Thymus (tissue), 11 donors: Measurements from ENCODE around the gene TBC1D2B. TPM values are rescaled to one million over a fixed set of nuclear protein-coding genes. Genes with fewer than 3 reads are reported as not detected.
A peak's percentile ranks its signal among the peaks of the same experiment; 100 is the strongest.

Source experiments
- DNase-seq, 9 donors: peaks; one replicate each; pipeline ENCODE4 v3.0.0-alpha.2; 2013; ENCODE audit warnings: low spot score in 9 of 9, low read depth in 6 of 9, missing footprints in 1 of 9
- H3K27ac ChIP-seq, 2 donors: one replicate each; pipeline ENCODE4 v1.5.1; 2013; ENCODE audit warnings: control low read depth in 1 of 2, low read depth in 1 of 2, low read length in 1 of 2, mild to moderate bottlenecking in 1 of 2, moderate library complexity in 1 of 2
- H3K27me3 ChIP-seq, 2 donors: one replicate each; pipeline ENCODE4 v1.5.1; 2013; ENCODE audit warnings: low read length in 1 of 2; ENCODE audit not compliant: control insufficient read depth in 2 of 2, insufficient read depth in 1 of 2
- H3K36me3 ChIP-seq, 2 donors: one replicate each; pipeline ENCODE4 v1.5.1; 2013; ENCODE audit warnings: low read length in 1 of 2, mild to moderate bottlenecking in 1 of 2, moderate library complexity in 1 of 2; ENCODE audit not compliant: control insufficient read depth in 2 of 2, insufficient read depth in 2 of 2
- H3K4me1 ChIP-seq, 2 donors: one replicate each; pipeline ENCODE4 v1.5.1; 2013; ENCODE audit warnings: low read length in 2 of 2; ENCODE audit not compliant: control insufficient read depth in 2 of 2, insufficient read depth in 2 of 2
- H3K4me3 ChIP-seq, 2 donors: one replicate each; pipeline ENCODE4 v1.5.1; 2013; ENCODE audit warnings: low read length in 2 of 2, control low read depth in 1 of 2, mild to moderate bottlenecking in 1 of 2
- H3K9me3 ChIP-seq, 2 donors: one replicate each; pipeline ENCODE4 v1.5.1; 2013; ENCODE audit warnings: low read length in 1 of 2, mild to moderate bottlenecking in 1 of 2; ENCODE audit not compliant: control insufficient read depth in 2 of 2, insufficient read depth in 1 of 2
- WGBS: extraction: QIAGEN DNeasy Blood & Tissue Kit; methylation state at CpG from one replicate; pipeline ENCODE4 v1.1.7; 2013; 5-methylcytosine and 5-hydroxymethylcytosine counted together
- polyA plus RNA-seq: library from polyadenylated mRNA; stranded (reverse); fragments of 200-250 nt; gene quantifications from one replicate; pipeline ENCODE4 v1.2.3, GENCODE V29; 2013
- total RNA-seq: library from RNA; stranded (reverse); fragments of 120-200 nt; gene quantifications from one replicate; pipeline ENCODE4 v1.2.4, GENCODE V29; 2013
- donor health status: healthy.

The TBC1D2B gene
- total and polyA plus RNA-seq, 2 donors, result 20.0 to 32.7 TPM

GRCh38 chr15:78023081-78023665 lies 54.3 kb downstream of the TBC1D2B start:
- peaks cover 63 to 65% of the 10 kb centered on the region in 2 donors for H3K36me3 ChIP-seq
- H3K4me1 ChIP-seq, result peaks cover 3 to 20% of the 10 kb centered on the region in 2 donors
- 96% methylated on average over 6 of the region's 6 CpGs for WGBS

GRCh38 chr15:78021761-78022160 lies 55.8 kb downstream of the TBC1D2B start:
- WGBS, result 93% methylated on average over 12 of the region's 12 CpGs
- no peak for DNase-seq
- peaks cover 3 to 20% of the 10 kb centered on the region in 2 donors for H3K4me1 ChIP-seq
- H3K36me3 ChIP-seq, result peaks cover 56 to 59% of the 10 kb centered on the region in 2 donors
- H3K9me3 ChIP-seq, result no peaks in the 10 kb centered on the region
- H3K27me3 ChIP-seq, result no peaks in the 10 kb centered on the region
- no peak overlapping the region for H3K4me3 ChIP-seq
- H3K27ac ChIP-seq, result no peak overlapping the region

More at GRCh38 chr15:78023081-78023665, 54.3 kb downstream of the TBC1D2B start:
- no peak for DNase-seq
- Histone ChIP-seq H3K9me3 (no peaks in the 10 kb centered on the region), H3K27me3 (no peaks in the 10 kb centered on the region), H3K4me3 (no peak overlapping the region), H3K27ac (no peak overlapping the region)

- Histone ChIP-seq H3K4me3 (no peak overlapping the region), H3K9me3 (no peaks in the 10 kb centered on the region), H3K27ac (no peak overlapping the region), H3K4me1 (peaks cover 3 to 24% of the 10 kb centered on the region in 2 donors), H3K36me3 (peaks cover 62 to 67% of the 10 kb centered on the region in 2 donors), H3K27me3 (no peaks in the 10 kb centered on the region)
- 98% methylated on average over 2 of the region's 2 CpGs for WGBS
- DNase-seq, result no peak
Observed at GRCh38 chr15:78020007-78020406, 57.5 kb downstream of the TBC1D2B start.

GRCh38 chr15:78018946-78019644 lies 58.4 kb downstream of the TBC1D2B start:
- peaks cover 59 to 66% of the 10 kb centered on the region in 2 donors for H3K36me3 ChIP-seq
- peak overlapping the region; percentile 56 to 65 for H3K27ac ChIP-seq
- 25% methylated on average over 11 of the region's 11 CpGs for WGBS
- H3K4me1 ChIP-seq, result peaks cover 3 to 22% of the 10 kb centered on the region in 2 donors
- DNase-seq, result peak in 1 of 9 donors; percentile 55
- no peaks in the 10 kb centered on the region for H3K27me3 ChIP-seq
- H3K9me3 ChIP-seq, result no peaks in the 10 kb centered on the region
- H3K4me3 ChIP-seq, result no peak overlapping the region

- no peak for DNase-seq
- no peaks in the 10 kb centered on the region for H3K9me3 ChIP-seq
- H3K27ac ChIP-seq, result peak overlapping the region; percentile 55 to 65
- H3K4me1 ChIP-seq, result peaks cover 3 to 20% of the 10 kb centered on the region in 2 donors
- H3K36me3 ChIP-seq, result peaks cover 57 to 64% of the 10 kb centered on the region in 2 donors
- H3K27me3 ChIP-seq, result no peaks in the 10 kb centered on the region
- 92% methylated on average over 4 of the region's 4 CpGs for WGBS
- no peak overlapping the region for H3K4me3 ChIP-seq
Observed at GRCh38 chr15:78018445-78018844, 59.1 kb downstream of the TBC1D2B start.

GRCh38 chr15:78016860-78017259 lies 60.7 kb downstream of the TBC1D2B start:
- Histone ChIP-seq H3K9me3 (no peaks in the 10 kb centered on the region), H3K27ac (no peak overlapping the region), H3K4me1 (peaks cover 3 to 19% of the 10 kb centered on the region in 2 donors), H3K36me3 (peaks cover 53 to 65% of the 10 kb centered on the region in 2 donors), H3K4me3 (no peak overlapping the region), H3K27me3 (no peaks in the 10 kb centered on the region)
- DNase-seq, result no peak
- WGBS, result 100% methylated on average over 1 of the region's 1 CpG

- Histone ChIP-seq H3K27ac (no peak overlapping the region), H3K9me3 (no peaks in the 10 kb centered on the region), H3K27me3 (no peaks in the 10 kb centered on the region), H3K4me1 (peaks cover 0 to 8% of the 10 kb centered on the region in 2 donors), H3K4me3 (no peak overlapping the region), H3K36me3 (peaks cover 79 to 85% of the 10 kb centered on the region in 2 donors)
- no peak for DNase-seq
- 97% methylated on average over 8 of the region's 8 CpGs for WGBS
Observed at GRCh38 chr15:78012643-78013077, 64.9 kb downstream of the TBC1D2B start.

- Histone ChIP-seq H3K36me3 (peaks cover 82 to 87% of the 10 kb centered on the region in 2 donors), H3K9me3 (peaks cover 0 to 3% of the 10 kb centered on the region in 2 donors), H3K27ac (no peak overlapping the region), H3K4me3 (no peak overlapping the region), H3K4me1 (peaks cover 0 to 20% of the 10 kb centered on the region in 2 donors), H3K27me3 (no peaks in the 10 kb centered on the region)
- 97% methylated on average over 4 of the region's 4 CpGs for WGBS
- no peak for DNase-seq
Observed at GRCh38 chr15:78010067-78010466, 67.4 kb downstream of the TBC1D2B start.
